Measurements from ENCODE around the gene TRHDE.

- TF ChIP-seq, protein P1, sequence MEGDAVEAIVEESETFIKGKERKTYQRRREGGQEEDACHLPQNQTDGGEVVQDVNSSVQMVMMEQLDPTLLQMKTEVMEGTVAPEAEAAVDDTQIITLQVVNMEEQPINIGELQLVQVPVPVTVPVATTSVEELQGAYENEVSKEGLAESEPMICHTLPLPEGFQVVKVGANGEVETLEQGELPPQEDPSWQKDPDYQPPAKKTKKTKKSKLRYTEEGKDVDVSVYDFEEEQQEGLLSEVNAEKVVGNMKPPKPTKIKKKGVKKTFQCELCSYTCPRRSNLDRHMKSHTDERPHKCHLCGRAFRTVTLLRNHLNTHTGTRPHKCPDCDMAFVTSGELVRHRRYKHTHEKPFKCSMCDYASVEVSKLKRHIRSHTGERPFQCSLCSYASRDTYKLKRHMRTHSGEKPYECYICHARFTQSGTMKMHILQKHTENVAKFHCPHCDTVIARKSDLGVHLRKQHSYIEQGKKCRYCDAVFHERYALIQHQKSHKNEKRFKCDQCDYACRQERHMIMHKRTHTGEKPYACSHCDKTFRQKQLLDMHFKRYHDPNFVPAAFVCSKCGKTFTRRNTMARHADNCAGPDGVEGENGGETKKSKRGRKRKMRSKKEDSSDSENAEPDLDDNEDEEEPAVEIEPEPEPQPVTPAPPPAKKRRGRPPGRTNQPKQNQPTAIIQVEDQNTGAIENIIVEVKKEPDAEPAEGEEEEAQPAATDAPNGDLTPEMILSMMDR (IDR thresholded peaks at IDR 0.05), result no peak
- no peak for TF ChIP-seq POLR2AphosphoS5 (IDR thresholded peaks at IDR 0.05)
- TF ChIP-seq POLR2A (IDR thresholded peaks at IDR 0.05), result no peak
These were observed 43.7 kb upstream of the TRHDE start for GRCh38 chr12:72228424-72228823.

Data from breast epithelium (tissue), 3 donors.